PFSK-1 (cell line): ENCODE measurements around the gene FBXO33. TPM values are rescaled to one million over a fixed set of nuclear protein-coding genes. Genes with fewer than 3 reads are reported as not detected.

Experiments
- FOXP2 ChIP-seq: optimal IDR thresholded peaks from 2 replicates; pipeline ENCODE3; 2011; ENCODE audit warnings: borderline replicate concordance, control low read depth, inconsistent platforms; ENCODE audit not compliant: insufficient read depth; ENCODE audit errors: extremely low read length, extremely low read depth
- POLR2AphosphoS5 ChIP-seq: IDR thresholded peaks from 2 replicates; pipeline ENCODE4 v1.6.1; 2012; ENCODE audit warnings: low read depth, mild to moderate bottlenecking, control low read depth, low read length, moderate library complexity
- REST ChIP-seq, 2 experiments: IDR thresholded peaks; 2 replicates each; pipeline versions ENCODE4 v1.6.1 to v1.8.0; 2011 to 2012; ENCODE audit warnings: low read depth in 2 of 2, low read length in 2 of 2, control low read depth in 1 of 2, inconsistent platforms in 1 of 2, mild to moderate bottlenecking in 1 of 2, moderate library complexity in 1 of 2; ENCODE audit not compliant: insufficient read depth in 1 of 2
- SIN3A ChIP-seq: IDR thresholded peaks from 2 replicates; pipeline ENCODE4 v1.6.1; 2012; ENCODE audit warnings: mild to moderate bottlenecking, low read length, moderate library complexity, borderline replicate concordance; ENCODE audit not compliant: insufficient read depth
- TAF1 ChIP-seq: IDR thresholded peaks from 2 replicates; pipeline ENCODE4 v1.6.1; 2012; ENCODE audit warnings: low read length, control low read depth, borderline replicate concordance; ENCODE audit not compliant: insufficient read depth
- polyA plus RNA-seq: library from polyadenylated mRNA; unstranded; fragments of >200 nt; gene quantifications from one replicate; pipeline ENCODE4 v1.2.1, GENCODE V29; 2012; ENCODE audit warnings: low read depth, missing spikeins; ENCODE audit not compliant: insufficient read length

FBXO33 gene
- polyA plus RNA-seq, result 8.0 TPM

GRCh38 chr14:39432179-39432618, at the start of gene FBXO33:
Gene FBXO33 (minus strand): TSS chr14:39432433. CDS start chr14:39432162, 271 bp downstream.
- TF ChIP-seq POLR2AphosphoS5 (no peak), FOXP2 (peak; percentile 40)

GRCh38 chr14:39474416-39474911, 42.2 kb upstream of the FBXO33 start:
- no peak for TF ChIP-seq FOXP2
- no peak for TF ChIP-seq POLR2AphosphoS5
- no peak for TF ChIP-seq SIN3A
- TF ChIP-seq REST (IDR thresholded peaks at IDR 0.05; ENCODE audit: insufficient read depth in 1 of 2, low read depth in 2 of 2, low read length in 2 of 2), result no peak
- TF ChIP-seq TAF1, result no peak

- TF ChIP-seq REST (IDR thresholded peaks at IDR 0.05; ENCODE audit: insufficient read depth in 1 of 2, low read depth in 2 of 2, low read length in 2 of 2), result no peak
- TF ChIP-seq POLR2AphosphoS5, result no peak
- TF ChIP-seq SIN3A, result no peak
- TF ChIP-seq FOXP2, result no peak
- TF ChIP-seq TAF1, result no peak
Measured at GRCh38 chr14:39472078-39472477, 39.8 kb upstream of the FBXO33 start.

GRCh38 chr14:39469094-39469710, 37.0 kb upstream of the FBXO33 start:
- TF ChIP-seq FOXP2 (no peak), REST (IDR thresholded peaks at IDR 0.05; ENCODE audit: insufficient read depth in 1 of 2, low read depth in 2 of 2, low read length in 2 of 2) (no peak), POLR2AphosphoS5 (no peak), TAF1 (no peak), SIN3A (no peak)

GRCh38 chr14:39467889-39468524, 35.8 kb upstream of the FBXO33 start:
- TF ChIP-seq POLR2AphosphoS5 (no peak), REST (IDR thresholded peaks at IDR 0.05; ENCODE audit: insufficient read depth in 1 of 2, low read depth in 2 of 2, low read length in 2 of 2) (no peak), FOXP2 (no peak), SIN3A (no peak), TAF1 (no peak)
